ENCODE measurements around the gene KCNK5. TPM values are rescaled to one million over a fixed set of nuclear protein-coding genes. Genes with fewer than 3 reads are reported as not detected.

The KCNK5 gene
- total RNA-seq, 6 donors from 2014 or later, result 8.9 to 34.6 (median 17.3) TPM

- Histone ChIP-seq H3K36me3 (no peaks in the 10 kb centered on the region), H3K9me3 (no peaks in the 10 kb centered on the region), H3K4me3 (no peak overlapping the region), H3K27ac (no peak overlapping the region), H3K27me3 (no peaks in the 10 kb centered on the region), H3K4me1 (no peaks in the 10 kb centered on the region)
- 81 to 96% methylated on average over 1 of the region's 1 CpG for WGBS, 2 donors
- ATAC-seq (ENCODE audit: low FRiP score in 2 of 2) (no peak), DNase-seq (no peak)
- TF ChIP-seq EP300 (IDR thresholded peaks at IDR 0.05) (no peak), POLR2A (IDR thresholded peaks at IDR 0.05) (no peak), CTCF (IDR thresholded peaks at IDR 0.05) (no peak), POLR2AphosphoS5 (IDR thresholded peaks at IDR 0.05) (no peak)
Observed at GRCh38 chr6:39144481-39145173, 84.6 kb downstream of the KCNK5 start.

GRCh38 chr6:39143238-39143930 lies 85.9 kb downstream of the KCNK5 start:
- no peak overlapping the region for H3K27ac ChIP-seq
- H3K36me3 ChIP-seq, result no peaks in the 10 kb centered on the region
- H3K9me3 ChIP-seq, result peaks cover 0 to 4% (median 0%) of the 10 kb centered on the region in 4 donors
- no peaks in the 10 kb centered on the region for H3K27me3 ChIP-seq
- no peaks in the 10 kb centered on the region for H3K4me1 ChIP-seq
- ATAC-seq (ENCODE audit: low FRiP score in 2 of 2), result no peak
- H3K4me3 ChIP-seq, result no peak overlapping the region
- 68 to 74% methylated on average over 13 of the region's 13 CpGs for WGBS, 2 donors
- TF ChIP-seq POLR2AphosphoS5 (IDR thresholded peaks at IDR 0.05) (no peak), POLR2A (IDR thresholded peaks at IDR 0.05) (no peak), CTCF (IDR thresholded peaks at IDR 0.05) (no peak), EP300 (IDR thresholded peaks at IDR 0.05) (no peak)
- DNase-seq, result peak in 1 of 2 donors; percentile 20

- no peaks in the 10 kb centered on the region for H3K36me3 ChIP-seq
- DNase-seq, result no peak
- 37 to 54% methylated on average over 7 of the region's 7 CpGs for WGBS, 2 donors
- H3K27me3 ChIP-seq, result no peaks in the 10 kb centered on the region
- H3K4me3 ChIP-seq, result no peak overlapping the region
- TF ChIP-seq POLR2A (IDR thresholded peaks at IDR 0.05) (no peak), POLR2AphosphoS5 (IDR thresholded peaks at IDR 0.05) (peak in 1 of 2 donors; percentile 41)
- ATAC-seq (ENCODE audit: low FRiP score in 2 of 2), result peak in 1 of 2 donors; percentile 73
- no peaks in the 10 kb centered on the region for H3K4me1 ChIP-seq
- H3K27ac ChIP-seq, result peak overlapping the region in 1 of 4 donors; percentile 67
- peaks cover 0 to 8% (median 0%) of the 10 kb centered on the region in 4 donors for H3K9me3 ChIP-seq
Observed at GRCh38 chr6:39140556-39141167, 88.6 kb downstream of the KCNK5 start.

Other genes with a start within 250 kb of the KCNK5 start
- under 1 TPM in 2 of 6 donors, not detected in 4; 0.09 to 0.24 TPM for gene GLP1R, start 180.7 kb downstream of the KCNK5 start, total RNA-seq
- 10 to 100 TPM in 5 of 6 donors, 1 to 10 TPM in 1; 9.4 to 19.9 (median 16.5) TPM for gene SAYSD1, start 114.3 kb downstream of the KCNK5 start, total RNA-seq
- 1 to 10 TPM in 5 of 6 donors, under 1 TPM in 1; 0.61 to 7.7 (median 2.8) TPM for gene KCNK17, start 84.9 kb upstream of the KCNK5 start, total RNA-seq
- gene KCNK16, start 93.2 kb upstream of the KCNK5 start, total RNA-seq, result not detected

All from upper lobe of left lung (tissue), 6 donors.